MCF 10A (cell line): Measurements from ENCODE around the gene IRAK1. TPM values are rescaled to one million over a fixed set of nuclear protein-coding genes. Genes with fewer than 3 reads are reported as not detected.
A peak's percentile ranks its signal among the peaks of the same experiment; 100 is the strongest.

Experiments used
- BruUV-seq: library from RNA; stranded (reverse); fragments of 400-500 nt; replicated peaks from 2 replicates; lab custom pipeline; 2021; lab: Mats Ljungman, UMichigan
- CTCF ChIA-PET: fragments of 300-600 bp; sonication (Branson Sonifier 250); formaldehyde crosslinking; extraction: SDS; loops from one replicate; lab custom pipeline; 2021; ENCODE audit warnings: antibody characterized with exemption, inconsistent platforms; lab: Yijun Ruan, JAX
- POLR2A ChIA-PET: fragments of 300-600, 350-650 bp; sonication (Branson Sonifier 250); formaldehyde crosslinking; extraction: SDS; loops from one replicate; lab custom pipeline; 2020; ENCODE audit warnings: antibody characterized with exemption, inconsistent platforms; lab: Yijun Ruan, JAX
- DNase-seq: peaks from one replicate; pipeline ENCODE4 v3.0.0-alpha.2; 2018; ENCODE audit not compliant: unreplicated experiment
- H3K27ac Mint-ChIP-seq: one replicate; pipeline ENCODE4 v1.8.0; 2022; ENCODE audit warnings: mild to moderate bottlenecking, low read depth, mixed read lengths; ENCODE audit not compliant: unreplicated experiment
- H3K27me3 Mint-ChIP-seq: one replicate; pipeline ENCODE4 v1.8.0; 2022; ENCODE audit warnings: mixed read lengths; ENCODE audit not compliant: insufficient read depth, unreplicated experiment
- H3K36me3 Mint-ChIP-seq: one replicate; pipeline ENCODE4 v1.8.0; 2022; ENCODE audit warnings: mild to moderate bottlenecking, moderate library complexity, mixed read lengths; ENCODE audit not compliant: insufficient read depth, unreplicated experiment
- H3K4me1 Mint-ChIP-seq: one replicate; pipeline ENCODE4 v1.8.0; 2022; ENCODE audit warnings: mixed read lengths; ENCODE audit not compliant: insufficient read depth, unreplicated experiment
- H3K4me3 Mint-ChIP-seq: one replicate; pipeline ENCODE4 v1.8.0; 2022; ENCODE audit warnings: mild to moderate bottlenecking, moderate library complexity, mixed read lengths; ENCODE audit not compliant: unreplicated experiment
- H3K9me3 Mint-ChIP-seq: one replicate; pipeline ENCODE4 v1.8.0; 2022; ENCODE audit warnings: mixed read lengths; ENCODE audit not compliant: unreplicated experiment
- intact Hi-C: fragments of 100-400 bp; cut with micrococcal nuclease; formaldehyde crosslinking; loops from 2 replicates; pipeline ENCODE4 v1.14.1; 2022
- total RNA-seq: library from RNA; stranded (reverse); gene quantifications from 2 replicates; pipeline ENCODE4 v1.2.3, GENCODE V29; 2022
- TF ChIP-seq, protein P1 (sequence below): fragments of 200-600 bp; IDR thresholded peaks from one replicate; pipeline ENCODE4 v1.8.0; 2022; ENCODE audit warnings: antibody characterized with exemption, mild to moderate bottlenecking; ENCODE audit not compliant: unreplicated experiment

IRAK1 gene
- total RNA-seq, 1 experiment from 2014 or later, result 201 TPM

- H3K4me1 Mint-ChIP-seq, result peaks cover 29% of the 10 kb centered on the region
- DNase-seq, result peak; percentile 96
- no peaks in the 10 kb centered on the region for H3K27me3 Mint-ChIP-seq
- TF ChIP-seq, protein P1, sequence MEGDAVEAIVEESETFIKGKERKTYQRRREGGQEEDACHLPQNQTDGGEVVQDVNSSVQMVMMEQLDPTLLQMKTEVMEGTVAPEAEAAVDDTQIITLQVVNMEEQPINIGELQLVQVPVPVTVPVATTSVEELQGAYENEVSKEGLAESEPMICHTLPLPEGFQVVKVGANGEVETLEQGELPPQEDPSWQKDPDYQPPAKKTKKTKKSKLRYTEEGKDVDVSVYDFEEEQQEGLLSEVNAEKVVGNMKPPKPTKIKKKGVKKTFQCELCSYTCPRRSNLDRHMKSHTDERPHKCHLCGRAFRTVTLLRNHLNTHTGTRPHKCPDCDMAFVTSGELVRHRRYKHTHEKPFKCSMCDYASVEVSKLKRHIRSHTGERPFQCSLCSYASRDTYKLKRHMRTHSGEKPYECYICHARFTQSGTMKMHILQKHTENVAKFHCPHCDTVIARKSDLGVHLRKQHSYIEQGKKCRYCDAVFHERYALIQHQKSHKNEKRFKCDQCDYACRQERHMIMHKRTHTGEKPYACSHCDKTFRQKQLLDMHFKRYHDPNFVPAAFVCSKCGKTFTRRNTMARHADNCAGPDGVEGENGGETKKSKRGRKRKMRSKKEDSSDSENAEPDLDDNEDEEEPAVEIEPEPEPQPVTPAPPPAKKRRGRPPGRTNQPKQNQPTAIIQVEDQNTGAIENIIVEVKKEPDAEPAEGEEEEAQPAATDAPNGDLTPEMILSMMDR, result no peak
- H3K4me3 Mint-ChIP-seq, result peak overlapping the region; percentile 95
- BruUV-seq, result TSS peak; percentile 37
- CTCF ChIA-PET, result interaction anchor here (0.7 to 5.2 kb wide), 4 partner anchors 24 to 392 kb away, joined by 3 to 38 read pairs (median 6); partner anchors contain the start of gene RENBP
- intact Hi-C loops, result no loop called here
- POLR2A ChIA-PET, result interaction anchor here (0.6 to 3.8 kb wide), 21 partner anchors 25 to 1030 kb away, joined by 3 to 15 read pairs (median 4); partner anchors contain the start of genes ARHGAP4, G6PD, IKBKG and RPL10
- H3K36me3 Mint-ChIP-seq, result peaks cover 4% of the 10 kb centered on the region
- H3K27ac Mint-ChIP-seq, result peak overlapping the region; percentile 100
- no peaks in the 10 kb centered on the region for H3K9me3 Mint-ChIP-seq
Measured at GRCh38 chrX:153971124-153971449, 48.6 kb downstream of the IRAK1 start.

DNA sequence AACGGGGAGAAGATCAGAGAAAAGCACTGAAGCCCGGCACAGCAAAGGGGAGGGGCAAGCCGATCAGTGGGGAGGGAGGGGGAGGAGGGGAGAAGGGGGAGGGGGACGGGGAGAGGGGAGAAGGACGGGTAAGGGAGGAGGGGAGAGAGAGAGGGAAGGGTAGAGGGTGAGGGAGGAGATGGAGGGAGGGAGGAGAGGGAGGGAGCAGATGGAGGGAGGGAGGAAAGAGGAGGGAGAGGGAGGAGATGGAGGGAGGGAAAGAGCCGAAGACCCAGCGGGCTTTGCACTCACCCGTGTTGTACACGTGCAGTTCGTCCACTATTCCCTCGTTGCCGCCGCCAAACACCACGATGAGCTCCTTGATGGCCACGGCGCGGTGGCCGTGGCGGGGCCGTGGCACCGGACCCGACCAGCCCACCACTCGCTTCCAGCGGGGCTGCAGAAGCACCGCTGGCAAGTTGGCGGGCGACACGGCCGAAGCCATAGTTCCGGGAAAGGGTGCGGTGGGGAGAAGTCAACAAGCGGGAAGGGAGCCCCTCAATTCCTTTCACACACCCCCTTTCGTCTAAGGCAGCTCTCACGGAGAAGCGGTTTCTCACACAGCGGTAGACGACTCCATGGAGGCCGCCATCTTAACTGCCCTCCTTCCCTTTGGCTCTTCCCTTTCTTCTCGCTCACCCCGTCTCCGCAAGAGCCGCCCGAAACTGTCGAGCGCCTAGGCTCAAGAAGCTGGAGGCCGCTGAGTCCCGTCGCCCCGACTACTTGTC, 49.2 kb downstream of the IRAK1 start:
- DNase-seq, result peak; percentile 58
- H3K27me3 Mint-ChIP-seq, result no peaks in the 10 kb centered on the region
- ChIA-PET CTCF (interaction anchor here (0.8 to 5.2 kb wide), 3 partner anchors 24 to 201 kb away, joined by 3 to 38 read pairs (median 8); partner anchors contain the start of gene RENBP), POLR2A (interaction anchor here (0.6 to 3.8 kb wide), 22 partner anchors 25 to 1029 kb away, joined by 3 to 15 read pairs (median 4); partner anchors contain the start of genes G6PD, IKBKG and RPL10)
- BruUV-seq, result no TSS peak
- H3K27ac Mint-ChIP-seq, result peak overlapping the region; percentile 100
- intact Hi-C loops, result no loop called here
- peaks cover 4% of the 10 kb centered on the region for H3K36me3 Mint-ChIP-seq
- H3K9me3 Mint-ChIP-seq, result no peaks in the 10 kb centered on the region
- peak overlapping the region; percentile 95 for H3K4me3 Mint-ChIP-seq
- TF ChIP-seq, protein P1, result no peak
- peaks cover 29% of the 10 kb centered on the region for H3K4me1 Mint-ChIP-seq

- intact Hi-C loops, result no loop called here
- Mint-ChIP-seq H3K27me3 (no peaks in the 10 kb centered on the region), H3K4me3 (peak overlapping the region; percentile 95), H3K27ac (no peak overlapping the region), H3K9me3 (no peaks in the 10 kb centered on the region), H3K36me3 (peaks cover 10% of the 10 kb centered on the region), H3K4me1 (peaks cover 29% of the 10 kb centered on the region)
- no TSS peak for BruUV-seq
- ChIA-PET POLR2A (interaction anchor here (0.7 to 2.3 kb wide), 7 partner anchors 41 to 428 kb away, joined by 3 to 12 read pairs (median 6); partner anchors contain the start of genes EMD and RPL10), CTCF (interaction anchor here (0.8 to 5.2 kb wide), 3 partner anchors 18 to 200 kb away, joined by 3 to 50 read pairs (median 38); partner anchors contain the start of gene RENBP)
- TF ChIP-seq, protein P1, result no peak
- no peak for DNase-seq
Measured at GRCh38 chrX:153969904-153970356, 49.8 kb downstream of the IRAK1 start.
